ENCODE results near the gene NRXN3.

The NRXN3 gene

DNA sequence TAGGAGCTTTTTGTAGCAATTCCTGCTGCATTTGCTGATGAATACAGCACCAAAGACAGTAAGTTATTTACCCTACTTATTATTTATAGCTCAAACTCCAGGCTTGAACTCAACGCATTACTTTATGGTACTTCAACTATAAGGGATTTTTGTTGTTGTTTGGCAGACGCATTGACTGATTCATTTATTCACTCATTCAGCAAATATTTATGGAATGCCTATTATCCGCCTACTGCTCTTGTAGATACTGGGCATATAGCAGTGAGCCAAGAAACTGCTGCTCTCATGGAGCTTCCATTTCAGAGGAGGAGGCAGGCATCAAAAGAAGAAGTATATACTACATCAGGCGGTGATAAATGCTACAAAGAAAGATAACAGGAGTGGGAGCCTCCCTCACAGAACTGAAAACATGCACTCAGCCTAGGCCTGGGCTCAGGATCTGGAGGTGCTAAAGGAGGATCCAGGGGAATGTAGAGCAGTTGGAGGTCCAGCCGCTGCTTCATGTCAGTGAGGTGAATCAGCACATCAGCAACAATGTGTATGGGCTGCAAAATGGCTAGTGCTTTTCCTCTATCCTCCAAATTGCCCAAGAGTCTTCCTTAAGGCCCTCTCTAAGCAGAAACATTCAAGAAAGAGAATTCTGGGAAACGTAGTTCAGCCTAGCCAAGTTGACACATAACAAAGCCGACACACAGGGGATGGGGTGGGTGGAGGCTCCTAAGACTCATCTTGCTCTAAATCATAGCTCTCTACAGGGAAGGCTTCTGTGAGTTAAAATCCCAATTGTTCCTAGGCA lies 157.5 kb downstream of the NRXN3 start:
- no peak for DNase-seq

DNA sequence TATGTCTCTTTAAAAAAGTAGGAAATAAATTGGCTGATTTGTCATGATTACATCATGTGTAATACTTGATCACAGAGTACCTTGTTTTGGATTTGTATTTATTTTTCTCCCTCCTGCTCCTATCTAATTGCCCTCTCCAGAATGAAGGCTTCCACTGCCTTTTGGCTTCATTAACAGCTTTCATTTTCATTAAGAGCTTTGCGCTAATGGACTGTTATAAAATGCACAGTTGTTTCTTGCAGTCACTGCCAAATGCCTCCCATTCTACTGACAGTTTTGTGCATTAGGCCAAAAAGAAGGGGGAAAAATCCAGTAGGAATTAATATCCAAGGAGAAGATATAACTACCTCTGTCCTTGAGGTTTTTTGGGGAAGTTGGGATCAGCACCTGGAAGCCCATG lies 159.2 kb downstream of the NRXN3 start:
- no peak for DNase-seq

DNA sequence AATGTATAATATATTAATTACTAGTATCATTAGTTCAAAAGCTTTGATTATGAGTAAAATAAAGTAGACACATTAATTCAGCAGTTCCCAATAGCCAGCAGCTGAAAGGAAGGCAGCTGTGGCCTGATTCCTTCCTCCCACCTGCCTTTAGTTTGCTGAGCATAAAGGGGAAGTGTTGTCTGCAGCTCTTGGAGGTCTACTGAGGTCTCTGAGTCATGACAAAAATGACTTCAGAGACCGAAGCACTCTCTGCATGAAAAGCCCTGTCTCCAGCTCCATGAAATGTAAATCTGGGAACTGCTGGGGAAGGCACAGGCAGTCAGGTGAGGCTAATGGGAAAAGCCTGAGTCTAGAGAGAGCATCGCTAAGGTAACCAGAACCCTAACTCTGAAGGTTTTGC lies 165.4 kb downstream of the NRXN3 start:
- DNase-seq, result no peak

DNA sequence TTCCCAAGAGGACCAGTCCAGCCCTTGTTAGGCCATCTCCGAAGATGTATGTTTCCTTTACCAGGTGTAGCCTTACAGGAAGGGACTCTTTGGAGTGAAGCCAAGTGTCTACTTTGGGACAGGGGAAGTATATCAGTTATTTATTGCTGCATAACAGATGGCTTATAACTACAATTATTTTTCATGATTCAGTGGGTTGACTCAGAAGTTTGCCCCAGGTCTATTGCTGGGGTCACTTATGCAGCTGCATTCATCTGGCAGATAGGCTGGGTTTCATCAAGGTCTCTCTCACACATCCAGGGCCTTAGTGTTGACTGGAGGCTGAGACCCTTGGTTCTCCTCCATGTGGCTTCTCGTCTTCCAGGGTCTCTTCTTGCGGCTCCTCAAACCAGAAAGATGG lies 170.1 kb downstream of the NRXN3 start:
- DNase-seq, result no peak

DNA sequence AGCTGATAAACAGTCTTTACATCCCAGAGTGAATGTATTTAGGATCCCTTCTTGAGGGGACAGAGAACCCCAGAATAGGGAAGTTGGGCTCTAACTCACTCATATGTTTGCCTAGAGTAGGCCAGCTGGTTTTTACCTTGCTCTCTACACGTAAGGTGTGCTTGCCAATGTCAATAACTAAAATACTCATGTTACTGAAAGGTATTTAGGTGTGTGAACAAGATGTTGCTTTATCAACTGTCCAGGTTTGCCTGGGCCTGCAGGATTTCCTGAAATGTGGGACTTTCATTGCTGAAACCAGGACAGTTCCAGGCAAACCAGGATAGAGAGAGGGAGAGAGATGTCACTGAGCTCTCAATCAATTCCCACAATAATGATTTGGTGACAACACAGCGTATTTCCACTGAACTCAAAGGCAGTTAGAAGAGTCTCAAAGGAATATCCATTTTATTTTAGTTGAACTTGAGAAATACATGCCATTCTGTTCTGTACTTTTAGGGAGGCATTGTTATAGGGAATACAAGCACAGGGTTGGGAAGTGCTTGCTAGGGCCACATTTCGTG lies 171.7 kb downstream of the NRXN3 start:
- DNase-seq, result no peak

DNA sequence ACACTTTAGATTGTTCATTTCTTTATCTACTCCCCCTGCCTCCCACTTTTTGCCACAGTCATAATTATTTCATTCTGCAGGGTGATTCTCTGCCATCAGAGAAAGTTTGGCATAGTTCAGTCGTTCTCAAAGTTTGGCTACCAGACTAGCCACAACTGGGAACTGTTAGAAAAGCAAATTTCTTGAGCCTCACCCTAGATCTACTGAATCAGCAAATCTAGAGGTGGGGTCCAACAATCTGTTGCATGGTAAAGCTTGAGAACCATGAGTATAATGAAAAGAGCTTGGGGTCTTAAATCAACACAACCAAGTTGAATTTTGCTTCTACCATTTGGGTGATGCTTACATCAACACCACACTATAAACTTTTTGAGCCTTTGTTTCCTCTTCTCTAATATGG lies 172.7 kb downstream of the NRXN3 start:
- no peak for DNase-seq

DNA sequence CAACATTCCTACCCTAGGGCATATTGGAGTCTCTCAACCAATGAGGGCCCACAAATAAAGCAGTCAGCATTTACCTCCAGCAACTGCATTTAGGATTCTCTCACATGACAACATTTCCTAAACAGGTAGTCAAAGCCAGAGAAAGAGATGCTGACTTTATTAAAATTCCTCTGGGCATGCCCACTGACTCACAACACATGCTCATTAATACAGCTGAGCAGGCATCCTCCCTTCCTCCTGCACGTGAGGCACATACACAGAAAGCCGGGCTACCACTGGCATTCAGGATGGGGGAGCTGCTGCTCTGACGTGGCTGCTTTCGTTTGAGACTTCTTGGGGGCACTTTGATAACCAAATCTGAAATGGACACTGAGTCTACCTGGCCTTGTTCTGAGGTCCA lies 174.1 kb downstream of the NRXN3 start:
- DNase-seq, result no peak

DNA sequence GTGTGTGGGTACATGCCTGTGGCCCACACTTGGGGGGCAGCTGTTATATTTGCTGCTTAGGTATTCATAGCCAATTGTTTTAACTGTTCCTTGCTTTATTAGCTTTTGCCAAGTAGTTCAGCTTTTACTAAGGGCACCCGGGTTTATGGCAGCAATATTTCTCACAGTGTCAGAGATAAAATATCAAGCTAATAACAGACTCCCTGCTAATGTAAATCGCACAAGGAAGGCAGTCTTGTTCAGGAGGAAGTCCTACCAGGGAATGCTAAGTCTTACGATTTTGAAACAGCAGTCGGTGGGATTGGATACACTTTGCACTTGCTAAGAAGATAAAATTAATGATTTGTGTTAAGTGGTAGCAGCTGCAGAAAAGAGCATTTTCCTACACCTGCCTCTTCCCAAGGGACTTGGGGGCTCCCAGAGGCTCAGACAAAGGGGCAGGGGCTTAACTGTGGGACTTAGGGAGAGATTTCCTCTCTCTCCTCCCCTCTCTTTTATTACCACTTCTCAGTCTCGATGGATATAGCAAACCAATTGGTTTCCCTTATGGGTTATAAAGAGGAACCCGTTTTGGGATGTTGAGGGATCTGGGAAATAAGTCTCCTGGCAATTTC lies 175.1 kb downstream of the NRXN3 start:
- no peak for DNase-seq

DNA sequence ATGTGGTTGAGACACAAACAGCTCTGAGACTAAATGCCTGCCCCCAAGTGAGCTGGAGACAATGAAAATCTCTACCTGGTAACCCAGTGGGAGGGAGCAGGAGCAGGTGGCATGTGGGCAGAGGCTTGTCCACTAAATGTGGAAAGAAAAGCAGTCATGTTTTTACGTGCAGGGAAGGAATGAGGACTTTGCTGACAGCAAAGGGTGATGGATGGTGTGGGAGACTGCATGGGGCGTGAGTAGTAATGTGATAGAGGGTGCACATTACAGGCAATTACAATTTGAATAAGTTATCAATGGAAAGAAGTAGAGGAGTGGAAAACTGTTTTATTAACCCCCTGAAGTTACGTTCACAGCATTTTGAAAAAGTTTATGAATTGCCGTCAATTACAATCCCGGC lies 176.6 kb downstream of the NRXN3 start:
- no peak for DNase-seq

DNA sequence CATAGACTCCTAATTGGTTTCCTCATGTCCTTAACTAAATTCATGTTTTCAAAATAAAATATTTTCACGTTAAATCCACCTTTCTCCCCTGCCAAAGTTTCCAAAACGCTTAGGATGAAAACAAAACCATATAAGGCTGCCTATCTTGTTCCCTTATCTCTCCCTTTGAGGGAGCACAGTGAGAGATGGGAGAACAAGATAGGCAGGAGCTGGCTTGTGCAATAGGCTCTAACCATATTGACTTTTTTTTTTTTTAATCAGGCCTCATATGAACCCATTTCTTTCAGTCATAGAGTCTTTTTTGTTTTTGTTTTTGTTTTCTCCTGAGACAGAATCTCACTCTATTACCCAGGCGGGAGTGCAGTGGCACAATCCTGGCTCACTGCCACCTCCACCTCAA lies 184.9 kb downstream of the NRXN3 start:
- no peak for DNase-seq

DNA sequence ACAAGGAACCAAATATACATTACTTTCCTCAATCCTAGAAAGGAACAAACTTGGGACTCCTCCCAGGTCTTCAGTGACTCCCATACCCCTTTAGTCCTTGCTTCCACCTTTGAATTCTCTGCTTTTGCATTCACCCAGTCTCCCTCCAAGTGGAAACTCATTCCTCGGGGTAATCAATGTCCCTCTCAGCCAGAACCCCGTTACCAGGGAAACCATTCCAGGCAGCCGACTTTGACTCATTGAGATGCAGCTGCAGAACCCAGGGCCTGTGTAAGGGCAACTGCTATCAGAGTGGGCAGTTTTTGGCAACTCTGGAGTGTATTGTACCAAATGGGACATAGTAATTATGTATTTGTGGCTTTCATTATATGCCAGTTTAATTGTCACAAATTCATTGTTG lies 186.2 kb downstream of the NRXN3 start:
- no peak for DNase-seq

DNA sequence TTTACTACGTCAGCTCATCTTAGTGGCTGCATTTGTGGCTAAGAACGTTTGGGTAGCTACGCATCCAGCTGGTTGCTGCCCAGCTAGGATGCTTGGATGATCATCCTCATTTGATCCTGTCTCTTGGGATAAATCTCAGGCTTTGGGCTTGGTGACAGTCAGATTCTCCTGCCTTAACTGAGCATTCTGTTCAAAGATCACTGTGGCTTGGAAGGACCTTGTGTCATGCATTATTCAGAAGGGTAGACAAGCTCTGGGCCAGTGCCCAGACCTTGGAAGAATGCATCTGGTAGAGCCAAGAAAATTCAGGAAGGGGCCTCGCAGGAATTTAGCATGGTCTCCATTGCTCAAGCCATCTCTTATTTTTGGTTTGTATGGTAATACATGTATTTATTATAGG lies 188.4 kb downstream of the NRXN3 start:
- no peak for DNase-seq

DNA sequence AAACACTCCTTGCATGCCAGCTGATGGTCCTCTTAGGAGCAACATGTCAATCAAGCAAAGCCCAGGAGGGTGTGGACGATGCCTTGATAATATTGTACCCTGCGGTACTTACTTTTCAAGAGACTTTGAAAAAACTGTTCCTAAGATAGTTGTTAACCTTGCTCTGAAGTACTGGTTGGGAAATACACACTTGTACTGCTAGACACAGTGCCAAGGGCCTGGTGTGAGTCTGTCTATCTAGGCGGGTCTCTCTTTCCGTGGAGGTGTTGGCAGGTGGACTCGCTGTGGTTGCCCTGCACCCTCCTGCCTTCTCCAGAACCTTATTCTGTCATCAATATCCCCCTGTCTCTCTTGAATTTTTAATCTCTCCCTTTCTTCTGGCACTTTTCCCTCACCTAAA lies 189.4 kb downstream of the NRXN3 start:
- DNase-seq, result no peak

DNA sequence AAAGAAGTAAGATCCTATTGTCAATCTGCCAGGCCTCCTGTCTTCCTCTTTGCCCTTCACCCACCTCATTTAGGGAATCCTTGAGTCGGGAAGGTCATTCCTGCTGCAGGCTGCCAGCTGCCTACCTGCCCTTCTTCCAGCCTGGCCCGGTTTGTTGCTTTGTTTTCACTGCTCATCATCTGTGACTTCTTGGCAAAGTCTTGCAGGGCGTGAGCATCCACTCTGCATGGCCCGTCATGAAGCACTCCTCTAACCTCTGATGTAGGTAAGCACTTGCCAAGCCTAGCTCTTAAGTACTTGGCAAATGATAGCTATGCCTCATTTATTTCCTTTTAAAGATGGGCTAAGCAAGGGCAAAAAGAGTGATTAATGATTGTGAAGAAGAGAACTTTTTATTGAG lies 192.8 kb downstream of the NRXN3 start:
- DNase-seq, result no peak

DNA sequence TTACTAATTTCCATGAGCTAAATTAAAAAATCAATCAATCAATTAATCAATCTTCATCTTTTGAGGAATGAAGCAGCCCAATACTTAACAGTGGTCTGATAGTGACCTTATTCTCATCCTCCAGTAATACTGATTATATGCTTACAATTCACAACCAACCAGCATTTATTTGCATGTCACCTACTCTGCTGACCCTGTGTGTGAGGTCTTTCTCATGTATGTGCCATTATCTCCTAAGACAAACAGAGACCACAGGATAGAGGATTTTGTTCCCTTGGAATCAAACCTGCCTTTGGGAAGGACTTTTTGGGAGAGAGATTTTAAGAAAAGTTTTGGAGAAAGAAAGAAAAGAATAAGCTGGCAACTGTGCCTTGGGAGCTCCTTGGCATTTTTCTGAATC lies 197.2 kb downstream of the NRXN3 start:
- no peak for DNase-seq

DNA sequence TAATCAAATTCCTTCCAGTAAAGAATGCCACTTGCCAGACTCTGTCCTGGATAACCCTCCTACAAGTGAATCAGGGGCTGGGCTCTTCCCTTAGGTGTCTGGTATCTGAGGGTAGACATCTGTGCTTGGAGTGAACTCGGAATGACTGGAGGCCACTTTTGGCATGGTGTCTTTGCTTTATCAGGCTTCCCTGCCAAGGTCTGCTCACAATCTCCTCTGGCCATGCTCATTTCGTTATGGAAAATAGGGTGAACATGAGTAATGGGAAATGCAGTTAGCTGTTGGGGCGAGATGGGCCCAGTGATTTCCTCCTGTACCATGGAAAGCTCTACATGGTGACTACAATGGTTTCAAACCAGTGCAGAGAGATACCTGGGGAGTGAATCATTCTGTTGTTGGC lies 212.9 kb downstream of the NRXN3 start:
- DNase-seq, result no peak

DNA sequence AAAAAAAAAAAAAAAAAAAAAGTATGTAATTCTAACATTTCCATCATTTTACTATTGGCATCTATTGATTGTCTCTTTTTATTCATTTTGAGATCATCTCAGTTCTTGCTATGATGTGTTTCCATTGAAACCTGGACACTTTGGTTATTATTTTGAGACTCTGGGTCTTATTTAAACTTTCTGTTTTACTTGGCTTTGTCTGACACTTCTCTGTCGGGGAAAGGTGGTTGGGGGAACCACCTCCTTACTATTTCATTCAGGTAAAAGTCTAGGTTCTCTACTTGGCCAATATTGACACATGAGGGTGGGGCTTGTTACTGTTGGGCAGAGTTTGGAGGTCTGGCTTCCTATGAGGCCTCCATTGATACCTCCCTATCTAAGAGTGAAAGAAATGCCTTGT lies 228.0 kb downstream of the NRXN3 start:
- DNase-seq, result no peak

DNA sequence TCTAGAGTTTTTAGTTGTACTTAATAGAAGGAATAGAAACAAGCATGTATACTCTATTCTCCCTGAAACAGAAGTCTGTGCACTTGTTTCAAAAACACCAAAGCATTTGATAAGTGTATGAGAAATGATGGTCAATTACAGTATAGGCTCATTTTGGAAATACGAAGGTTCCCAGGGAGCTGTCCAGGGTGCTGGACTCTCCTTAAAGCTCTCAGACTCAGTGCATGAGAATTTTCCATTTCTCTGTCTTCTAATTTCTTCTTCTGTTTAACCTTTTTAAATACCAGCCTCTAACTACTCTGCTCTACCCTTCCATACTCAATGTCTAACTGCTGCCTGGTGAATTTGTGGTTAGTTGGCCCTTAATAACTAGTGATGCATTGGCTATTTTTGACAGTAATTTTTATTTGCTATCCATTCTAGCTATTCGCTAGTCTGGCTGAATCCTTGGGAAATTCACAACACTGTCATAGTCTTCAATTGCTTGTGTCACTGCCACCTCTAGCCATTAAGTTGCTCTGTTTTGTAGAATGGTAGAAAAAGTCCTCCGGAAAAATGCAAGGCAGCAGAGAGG lies 229.2 kb downstream of the NRXN3 start:
- no peak for DNase-seq

DNA sequence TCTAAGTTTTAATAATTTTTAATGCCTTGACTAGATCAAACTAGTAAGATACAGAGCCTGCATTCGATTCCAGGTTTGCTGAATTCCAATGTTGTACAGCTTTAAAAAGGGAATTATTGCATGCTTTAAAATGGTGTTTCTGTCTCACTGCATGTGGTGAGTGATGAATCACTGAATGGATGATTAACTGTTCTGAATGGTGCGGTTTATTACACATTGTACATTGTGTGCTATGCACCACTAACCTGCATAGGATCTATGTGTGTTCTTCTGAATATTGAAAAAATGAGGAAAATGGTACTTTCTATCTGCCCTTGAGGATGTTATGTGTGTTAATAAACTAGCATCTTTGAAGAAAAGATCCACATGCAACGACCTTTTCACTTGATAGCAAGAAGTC lies 231.7 kb downstream of the NRXN3 start:
- no peak for DNase-seq

DNA sequence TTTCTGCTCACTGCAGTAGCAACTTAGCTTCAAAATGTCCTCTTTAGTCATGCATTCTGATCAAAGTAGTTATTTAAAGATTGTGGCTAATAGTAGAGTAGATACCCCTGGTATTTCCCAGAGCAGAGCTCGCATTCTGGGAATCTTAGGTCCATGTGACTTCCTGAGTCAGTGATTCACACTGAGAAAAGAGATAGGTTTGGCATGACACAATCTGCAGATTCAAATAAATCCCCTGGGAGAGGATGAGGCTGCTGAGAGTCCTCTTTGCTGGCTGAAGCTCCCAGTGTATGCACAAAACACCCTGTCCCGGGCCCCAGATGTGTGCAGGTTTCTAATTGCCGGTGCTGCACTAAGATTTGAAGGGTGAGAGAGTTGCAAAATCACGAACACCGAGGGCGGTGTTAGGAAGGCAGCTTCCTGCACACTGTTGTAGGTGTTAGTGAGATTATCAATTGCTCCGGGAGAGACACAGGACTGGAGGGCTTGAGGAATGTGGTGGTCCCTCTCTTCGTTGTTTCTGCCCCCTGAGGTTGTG lies 233.2 kb downstream of the NRXN3 start:
- peak in 1 of 5 donors; percentile 1 for DNase-seq

DNA sequence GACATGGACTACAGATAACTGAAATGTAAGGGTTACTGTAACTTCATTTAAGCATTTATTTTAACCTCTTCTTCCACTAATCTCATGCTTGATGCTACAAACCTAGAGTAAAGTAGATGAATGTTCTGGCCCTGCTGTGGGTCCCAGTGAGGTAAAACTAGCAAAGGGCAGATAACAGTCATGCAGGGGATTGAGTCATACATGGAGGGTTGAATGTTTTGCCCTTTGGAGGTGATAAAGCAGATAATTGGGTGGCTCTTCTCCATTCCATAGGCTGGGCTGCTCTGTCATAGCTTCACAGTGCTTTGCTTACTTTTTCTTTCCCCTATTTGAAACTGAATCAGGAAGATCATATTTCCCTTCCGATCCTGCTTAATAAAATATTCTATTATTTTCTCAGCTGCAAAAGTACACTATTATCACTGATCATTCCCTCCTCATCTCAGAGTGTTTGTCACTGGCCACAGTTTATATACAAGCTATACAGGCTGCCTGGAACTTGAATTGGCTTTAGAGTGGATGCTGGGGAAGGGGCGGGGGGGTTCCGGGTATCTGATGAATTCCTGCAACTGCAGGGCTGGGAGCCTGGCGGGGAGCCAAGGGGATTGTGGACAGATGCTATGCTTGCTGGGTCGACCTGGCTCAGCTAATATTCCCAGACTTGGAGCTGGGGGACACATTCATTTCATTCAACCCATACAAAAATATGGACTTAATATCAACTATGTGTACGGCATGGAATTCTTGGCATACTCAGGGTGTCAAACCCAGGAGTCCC lies 235.1 kb downstream of the NRXN3 start:
- DNase-seq, result no peak

DNA sequence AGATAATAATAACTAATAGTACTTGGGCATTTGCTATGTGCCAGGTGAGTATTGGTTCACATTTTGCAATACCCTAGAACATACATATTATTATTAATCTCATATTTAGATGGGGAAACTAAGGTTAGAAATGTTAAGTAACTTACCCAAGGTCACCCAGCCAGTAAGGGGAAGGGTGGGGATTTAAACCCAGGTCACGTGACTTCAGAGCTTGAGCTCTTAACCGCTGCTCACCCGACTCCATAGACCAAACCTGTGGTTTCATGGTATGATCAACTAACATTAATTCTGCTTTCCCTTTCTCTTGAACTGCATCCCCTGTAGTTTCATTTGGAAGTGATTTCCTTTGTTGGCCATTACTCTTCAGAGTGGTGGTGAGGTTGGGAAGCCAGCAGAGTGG lies 242.3 kb downstream of the NRXN3 start:
- DNase-seq, result no peak

DNA sequence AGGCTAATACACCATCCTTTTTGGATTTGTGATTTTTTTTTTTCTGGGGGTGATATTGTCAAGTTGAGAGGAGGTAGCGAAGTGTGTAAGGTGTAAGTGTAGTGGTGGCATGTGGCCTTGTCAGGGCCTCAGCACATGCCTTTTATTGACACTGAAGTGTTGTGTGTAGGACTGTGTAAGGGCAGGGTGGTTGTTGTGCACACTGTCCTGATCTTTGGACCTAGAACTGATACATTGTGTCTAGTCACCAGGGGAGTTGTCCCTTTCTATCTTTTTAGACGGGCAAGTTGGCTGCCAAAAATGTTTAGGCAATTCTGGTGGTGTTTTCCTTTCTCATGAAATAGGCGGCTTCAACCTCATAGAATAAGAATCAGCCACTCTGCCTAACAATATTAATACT lies 244.0 kb downstream of the NRXN3 start:
- no peak for DNase-seq
